ENCODE data around the gene WDTC1. TPM values are rescaled to one million over a fixed set of nuclear protein-coding genes. Genes with fewer than 3 reads are reported as not detected.

Gene WDTC1
- total and polyA plus RNA-seq, 2 of the 8 experiments (the other 6 are each of a cell fraction or from before 2014, with no cell fraction given) = 7.5 to 18.7 TPM

DNA sequence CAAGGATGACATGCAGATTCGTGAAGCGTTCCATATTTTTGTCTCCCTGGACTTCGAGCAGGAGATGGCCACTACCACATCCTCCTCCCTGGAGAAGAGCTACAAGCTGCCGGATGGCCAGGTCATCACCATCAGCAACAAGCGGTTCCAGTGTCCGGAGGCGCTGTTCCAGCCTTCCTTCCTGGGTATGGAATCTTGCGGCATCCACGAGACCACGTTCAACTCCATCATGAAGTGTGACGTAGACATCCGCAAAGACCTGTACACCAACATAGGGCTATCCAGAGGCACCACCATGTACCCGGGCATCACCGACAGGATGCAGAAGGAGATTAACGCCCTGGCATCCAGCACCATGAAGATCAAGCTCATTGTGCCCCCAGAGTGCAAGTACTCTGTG lies 90.9 kb downstream of the WDTC1 start:
- Histone ChIP-seq H3K56ac (replicated peaks; ENCODE audit: insufficient read length, low read depth, low read length) (no peak overlapping the region), H3K27me3 (replicated peaks in 1 of 4; ENCODE audit: control insufficient read depth in 3 of 4, extremely low read depth in 1 of 4, insufficient read depth in 3 of 4, low read length in 3 of 4) (no peaks in the 10 kb centered on the region; a peak in 1 of 7 replicates), H2AK5ac (ENCODE audit: low read depth, low read length) (no peak overlapping the region), H2AFZ (ENCODE audit: low read length) (no peak overlapping the region), H3K18ac (ENCODE audit: extremely low read depth, low read length) (no peak overlapping the region), H3K23me2 (ENCODE audit: low read depth, low read length) (peaks cover 7% of the 10 kb centered on the region; the same call in 1 of the 2 replicates), H3K4me1 (replicated peaks in 1 of 4; ENCODE audit: control insufficient read depth in 3 of 4, insufficient read depth in 4 of 4, low read length in 3 of 4) (0 out of 7 replicates have a peak, but pooled peaks cover 0 to 6% (median 0%) of the 10 kb centered on the region in 4 experiments), H3K36me3 (ENCODE audit: control insufficient read depth in 2 of 4, insufficient read depth in 4 of 4, low read length in 3 of 4) (peaks cover 2 to 7% (median 6%) of the 10 kb centered on the region in 4 experiments; a peak in 7 of 8 replicates), H2BK15ac (ENCODE audit: low read length) (no peak overlapping the region), H3K79me2 (ENCODE audit: control insufficient read depth in 1 of 2, insufficient read depth in 2 of 2, low read length in 2 of 2) (peaks cover 4 to 61% of the 10 kb centered on the region in 2 experiments), H2BK5ac (ENCODE audit: low read depth, low read length) (no peak overlapping the region), H4K91ac (replicated peaks; ENCODE audit: insufficient read length, low read length) (no peak overlapping the region), H2BK20ac (ENCODE audit: low read length) (no peak overlapping the region), H4K20me1 (replicated peaks in 1 of 2; ENCODE audit: control insufficient read depth in 1 of 2, insufficient read depth in 2 of 2, low read length in 2 of 2) (peaks cover 4 to 7% of the 10 kb centered on the region in 2 experiments), H3K14ac (ENCODE audit: insufficient read length) (no peak overlapping the region), H4K5ac (ENCODE audit: insufficient read length, low read depth, low read length) (no peak overlapping the region), H2BK120ac (replicated peaks; ENCODE audit: low read depth, low read length) (no peak overlapping the region), H3K79me1 (ENCODE audit: low read depth, low read length) (peaks cover 8% of the 10 kb centered on the region; the same call in 1 of the 2 replicates), H3K4me3 (ENCODE audit: extremely low read depth in 1 of 4, insufficient read depth in 2 of 4, low read depth in 3 of 4, low read length in 4 of 4) (no peak overlapping the region), H2BK12ac (ENCODE audit: low read depth, low read length) (no peak overlapping the region), H3K23ac (ENCODE audit: insufficient read length) (no peak overlapping the region), H4K8ac (ENCODE audit: extremely low read depth, insufficient read depth, low read length) (no peak overlapping the region), H3K4me2 (ENCODE audit: insufficient read depth in 1 of 2, low read depth in 2 of 2, low read length in 2 of 2) (no peak overlapping the region), H3K4ac (replicated peaks; ENCODE audit: insufficient read length, low read depth, low read length) (no peak overlapping the region), H3K27ac (ENCODE audit: low read depth, low read length) (no peak overlapping the region), H3K9me3 (ENCODE audit: insufficient read depth in 2 of 2, low read depth in 1 of 2, low read length in 1 of 2) (no peaks in the 10 kb centered on the region), H3K9ac (replicated peaks in 1 of 4; ENCODE audit: extremely low read depth in 1 of 4, low read depth in 3 of 4, low read length in 3 of 4) (no peak overlapping the region)
- DNase-seq (ENCODE audit: low read depth in 1 of 2, low spot score in 2 of 2) = no peak
- 94% methylated on average over 15 of the region's 15 CpGs; no CpG with 5 or more reads in 1 of the 2 experiments for WGBS, 2 experiments (ENCODE audit: extremely low coverage in 1 of 2, insufficient coverage in 1 of 2, insufficient read length in 1 of 2, insufficient replicate concordance in 2 of 2, low coverage in 1 of 2, low lambda C conversion rate in 2 of 2, missing lambda C conversion rate in 1 of 2)
- TF ChIP-seq SRF (IDR thresholded peaks at IDR 0.05; ENCODE audit: low read depth, low read length) = no peak
- no peak for TF ChIP-seq RNF2 (IDR thresholded peaks at IDR 0.05; ENCODE audit: borderline replicate concordance, low read depth, low read length, missing control alignments, poor library complexity, severe bottlenecking)
- TF ChIP-seq RXRA (IDR thresholded peaks at IDR 0.05; ENCODE audit: insufficient read depth, low read depth, low read length) = no peak
- TF ChIP-seq CBX5 (IDR thresholded peaks at IDR 0.05; ENCODE audit: low read depth, low read length) = no peak
- FAIRE-seq = no peak
- POLR2A ChIA-PET (ENCODE audit: partially characterized antibody) = interaction anchor here (0.8 kb wide), 1 partner anchor 14 kb away, joined by 3 read pairs; no protein-coding TSS in a partner anchor
- CTCF ChIA-PET (ENCODE audit: partially characterized antibody) = interaction anchor here (0.6 to 7.0 kb wide), 10 partner anchors 8 to 343 kb away, joined by 3 to 102 read pairs (median 10); no protein-coding TSS in a partner anchor
